Measurements from ENCODE around the gene IL1RAPL2.
"Not testable (repeated sequence)": the region's sequence is repeated elsewhere in the genome, so short reads cannot be mapped to it uniquely, and the experiment has no call there.

The IL1RAPL2 gene

DNA sequence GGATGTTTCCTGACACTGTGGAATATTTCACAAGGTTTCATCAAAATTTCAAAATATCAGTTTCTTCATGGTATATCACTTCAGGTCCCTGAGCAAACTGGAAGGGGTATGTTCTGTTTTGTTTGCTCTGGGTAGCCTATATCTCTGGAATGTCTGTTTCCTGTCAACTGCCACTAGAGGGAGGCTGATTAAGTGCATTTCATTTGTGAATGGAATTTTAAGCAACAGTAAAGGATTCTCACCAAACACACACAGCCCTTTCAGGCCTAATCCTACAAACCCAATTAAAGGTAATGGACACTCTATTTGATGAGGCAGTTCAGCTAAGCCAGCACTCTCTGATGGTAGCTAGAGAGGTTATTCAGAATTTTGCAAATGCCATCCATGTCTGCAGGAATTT lies 347.3 kb downstream of the IL1RAPL2 start:
- TF ChIP-seq, protein P1, sequence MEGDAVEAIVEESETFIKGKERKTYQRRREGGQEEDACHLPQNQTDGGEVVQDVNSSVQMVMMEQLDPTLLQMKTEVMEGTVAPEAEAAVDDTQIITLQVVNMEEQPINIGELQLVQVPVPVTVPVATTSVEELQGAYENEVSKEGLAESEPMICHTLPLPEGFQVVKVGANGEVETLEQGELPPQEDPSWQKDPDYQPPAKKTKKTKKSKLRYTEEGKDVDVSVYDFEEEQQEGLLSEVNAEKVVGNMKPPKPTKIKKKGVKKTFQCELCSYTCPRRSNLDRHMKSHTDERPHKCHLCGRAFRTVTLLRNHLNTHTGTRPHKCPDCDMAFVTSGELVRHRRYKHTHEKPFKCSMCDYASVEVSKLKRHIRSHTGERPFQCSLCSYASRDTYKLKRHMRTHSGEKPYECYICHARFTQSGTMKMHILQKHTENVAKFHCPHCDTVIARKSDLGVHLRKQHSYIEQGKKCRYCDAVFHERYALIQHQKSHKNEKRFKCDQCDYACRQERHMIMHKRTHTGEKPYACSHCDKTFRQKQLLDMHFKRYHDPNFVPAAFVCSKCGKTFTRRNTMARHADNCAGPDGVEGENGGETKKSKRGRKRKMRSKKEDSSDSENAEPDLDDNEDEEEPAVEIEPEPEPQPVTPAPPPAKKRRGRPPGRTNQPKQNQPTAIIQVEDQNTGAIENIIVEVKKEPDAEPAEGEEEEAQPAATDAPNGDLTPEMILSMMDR (IDR thresholded peaks at IDR 0.05; ENCODE audit: extremely low read depth, missing control alignments) = no peak
- no peak for DNase-seq (ENCODE audit: low spot score)

DNA sequence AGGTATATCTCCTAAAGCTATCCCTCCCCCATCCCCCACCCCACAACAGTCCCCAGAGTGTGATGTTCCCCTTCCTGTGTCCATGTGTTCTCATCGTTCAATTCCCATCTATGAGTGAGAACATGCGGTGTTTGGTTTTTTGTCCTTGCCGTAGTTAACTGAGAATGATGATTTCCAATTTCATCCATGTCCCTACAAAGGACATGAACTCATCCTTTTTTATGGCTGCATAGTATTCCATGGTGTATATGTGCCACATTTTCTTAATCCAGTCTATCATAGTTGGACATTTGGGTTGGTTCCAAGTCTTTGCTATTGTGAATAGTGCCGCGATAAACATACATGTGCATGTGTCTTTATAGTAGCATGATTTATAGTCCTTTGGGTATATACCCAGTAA lies 348.7 kb downstream of the IL1RAPL2 start:
- DNase-seq (ENCODE audit: low spot score) = not testable (repeated sequence)

DNA sequence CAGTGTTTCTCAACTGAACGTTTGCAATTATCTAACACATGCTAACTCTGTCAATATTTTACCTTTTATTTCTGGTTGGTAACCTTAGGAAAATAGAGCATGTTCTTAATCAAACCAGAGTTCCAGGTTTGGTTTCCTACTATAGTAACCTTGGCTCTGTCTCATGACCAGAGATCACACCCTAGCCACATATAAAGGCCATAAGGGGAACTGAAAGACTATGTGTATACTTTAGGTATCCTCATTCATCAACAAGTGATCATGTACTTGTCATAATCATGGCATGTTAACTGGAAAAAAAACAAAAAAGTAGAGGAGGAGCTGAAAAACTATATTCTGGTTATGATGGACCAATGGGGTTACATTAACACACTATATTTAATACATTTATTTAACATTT lies 352.1 kb downstream of the IL1RAPL2 start:
- TF ChIP-seq, protein P1 (IDR thresholded peaks at IDR 0.05; ENCODE audit: extremely low read depth, missing control alignments) = no peak
- no peak for DNase-seq (ENCODE audit: low spot score)

DNA sequence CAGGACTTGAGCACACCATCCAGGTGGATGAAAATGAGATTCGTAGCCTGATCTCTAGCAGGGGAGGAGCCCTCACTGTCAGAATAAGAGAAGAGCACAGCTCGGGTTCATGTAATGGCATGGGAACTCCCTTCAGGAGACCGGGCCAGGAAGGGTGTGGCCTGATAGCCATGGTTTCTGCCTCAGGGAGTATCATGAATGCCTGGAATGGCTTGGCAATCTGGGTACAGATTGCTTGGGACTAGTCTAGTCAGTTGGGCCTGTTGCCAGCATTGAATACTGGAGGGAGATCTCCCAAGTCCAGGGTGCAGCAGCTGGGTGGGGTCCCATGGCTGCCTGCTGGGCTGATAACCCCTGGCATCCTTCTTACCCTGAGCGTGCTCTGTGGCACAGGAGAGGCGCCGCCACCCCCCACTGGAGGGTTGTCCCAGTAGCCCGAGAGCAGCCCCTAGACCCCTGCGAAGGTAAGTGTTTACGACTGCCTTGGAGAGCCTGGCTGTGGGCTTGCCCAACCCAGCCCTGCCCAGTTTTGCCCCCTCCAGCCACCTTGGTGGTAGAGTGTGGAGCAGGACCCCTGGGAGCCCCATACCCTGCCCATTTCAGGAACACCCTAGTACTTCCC lies 355.7 kb downstream of the IL1RAPL2 start:
- TF ChIP-seq, protein P1 (IDR thresholded peaks at IDR 0.05; ENCODE audit: extremely low read depth, missing control alignments) = no peak
- DNase-seq (ENCODE audit: low spot score) = no peak

DNA sequence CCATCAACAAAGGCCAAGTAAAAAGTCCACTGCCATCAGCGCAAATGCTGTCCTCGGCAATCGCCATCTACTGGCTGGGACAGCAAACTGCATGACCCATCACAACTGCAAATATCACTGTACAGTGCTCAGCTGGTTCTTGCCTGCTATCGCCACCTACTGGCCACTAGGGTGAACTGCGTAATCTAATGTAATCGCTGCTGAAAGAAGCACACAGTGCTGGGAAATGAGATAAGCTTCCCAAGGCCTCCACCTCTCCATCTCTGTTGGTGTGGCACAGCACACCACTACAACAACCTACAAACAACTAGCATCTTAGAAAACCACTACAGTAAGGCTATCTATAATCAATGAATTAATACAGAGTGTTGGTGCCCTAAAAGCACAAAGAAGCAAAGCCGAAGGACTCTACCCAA lies 356.2 kb downstream of the IL1RAPL2 start:
- TF ChIP-seq, protein P1 (IDR thresholded peaks at IDR 0.05; ENCODE audit: extremely low read depth, missing control alignments) = peak; percentile 94
- peak; percentile 51 for DNase-seq (ENCODE audit: low spot score)

DNA sequence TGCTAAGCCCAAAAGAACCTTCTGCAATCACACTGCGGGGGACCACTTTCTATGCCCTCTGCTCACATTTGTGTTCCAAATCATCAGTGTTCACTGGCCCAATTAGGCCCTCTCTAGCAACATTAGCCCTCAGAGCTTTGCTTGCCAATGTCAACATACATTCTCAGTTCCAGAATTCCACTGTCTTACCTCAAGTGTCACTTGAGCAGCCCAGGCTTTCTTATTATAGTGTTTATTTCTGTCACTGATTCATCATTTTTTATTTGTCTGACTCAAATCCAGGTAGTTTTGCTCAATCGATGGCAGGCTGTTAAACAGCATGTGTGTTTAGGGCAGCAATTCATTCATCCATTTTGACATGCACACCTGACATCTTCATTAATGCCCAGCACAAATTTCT lies 363.3 kb downstream of the IL1RAPL2 start:
- no peak for DNase-seq (ENCODE audit: low spot score)
- TF ChIP-seq, protein P1 (IDR thresholded peaks at IDR 0.05; ENCODE audit: extremely low read depth, missing control alignments) = no peak

DNA sequence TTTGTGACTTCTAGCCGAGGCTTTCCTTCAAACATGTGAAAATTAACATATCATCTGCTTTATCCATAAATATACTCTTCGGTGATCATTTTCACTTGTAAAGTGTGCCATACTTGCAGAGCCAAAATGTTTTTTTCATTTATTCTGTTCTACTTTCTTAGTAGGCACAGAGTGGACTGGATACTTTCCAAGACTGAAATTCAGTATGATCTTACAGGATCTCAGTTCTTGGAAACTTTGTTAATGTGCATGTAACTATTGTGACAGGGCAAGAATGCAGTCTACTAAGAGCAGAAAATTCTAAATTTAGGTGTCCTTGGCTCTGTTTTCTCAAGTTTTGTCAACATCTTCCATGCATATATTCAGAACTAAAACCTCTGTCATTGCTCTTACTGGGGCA lies 369.6 kb downstream of the IL1RAPL2 start:
- no peak for DNase-seq (ENCODE audit: low spot score)
- TF ChIP-seq, protein P1 (IDR thresholded peaks at IDR 0.05; ENCODE audit: extremely low read depth, missing control alignments) = no peak

DNA sequence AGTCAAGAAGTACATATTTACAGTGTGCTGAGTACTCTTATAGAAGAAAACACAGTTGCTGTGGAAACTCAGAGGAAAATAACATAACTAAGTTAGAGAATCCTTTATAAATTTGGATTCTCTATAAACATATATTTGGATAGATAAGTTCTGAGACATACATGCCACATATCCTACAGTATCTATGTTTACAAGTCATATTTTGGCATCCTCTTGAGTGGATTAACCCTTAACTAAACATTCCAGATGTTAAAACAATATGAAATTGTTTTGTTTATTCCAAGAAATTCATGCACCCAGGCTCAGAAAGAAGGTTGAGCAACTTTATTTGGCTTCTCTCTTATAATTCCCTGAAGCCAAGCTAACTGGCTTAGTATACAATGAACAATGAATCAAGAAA lies 387.3 kb downstream of the IL1RAPL2 start:
- TF ChIP-seq, protein P1 (IDR thresholded peaks at IDR 0.05; ENCODE audit: extremely low read depth, missing control alignments) = no peak
- DNase-seq (ENCODE audit: low spot score) = no peak
